ENCODE results near the gene PARP2.

GRCh38 chr14:20341646-20342045, 1.8 kb upstream of the PARP2 start:
- TF ChIP-seq GABPB1 (CRISPR knock-in tag; IDR thresholded peaks at IDR 0.05) (no peak), EP300 (IDR thresholded peaks at IDR 0.05; ENCODE audit: low read length) (no peak), HEY1 (CRISPR knock-in tag; IDR thresholded peaks at IDR 0.05; ENCODE audit: borderline replicate concordance) (no peak), CTCF (IDR thresholded peaks at IDR 0.05 in 2 of 3, conservative IDR thresholded peaks at IDR 0.05 in 1 of 3; ENCODE audit: insufficient read depth in 2 of 3, low read depth in 1 of 3, low read length in 3 of 3) (no peak), REST (IDR thresholded peaks at IDR 0.05; ENCODE audit: borderline replicate concordance) (no peak), REST (CRISPR knock-in tag; IDR thresholded peaks at IDR 0.05; ENCODE audit: low read depth) (no peak), POLR2AphosphoS5 (IDR thresholded peaks at IDR 0.05; ENCODE audit: control insufficient read depth, insufficient read depth, low read depth, low read length) (no peak), ZSCAN29 (IDR thresholded peaks at IDR 0.05) (no peak)

Measured in K562 (cell line).